ENCODE measurements around the gene XNDC1N. TPM values are rescaled to one million over a fixed set of nuclear protein-coding genes. Genes with fewer than 3 reads are reported as not detected.
A peak's percentile ranks its signal among the peaks of the same experiment; 100 is the strongest.

The XNDC1N gene
- total and polyA plus RNA-seq, 2 of the 13 experiments (the other 11 are each of a cell fraction or from before 2014, with no cell fraction given), result 3.4 to 7.5 TPM

- no peak; the same call in 1 of the 2 replicates for TF ChIP-seq ZNF609 (CRISPR knock-in tag; IDR thresholded peaks at IDR 0.05; ENCODE audit: borderline replicate concordance)
- no peak for TF ChIP-seq ZFP1 (CRISPR knock-in tag; IDR thresholded peaks at IDR 0.05)
- TF ChIP-seq ZNF644 (CRISPR knock-in tag; IDR thresholded peaks at IDR 0.05; ENCODE audit: low read depth), result peak; percentile 68; the same call in 1 of the 2 replicates
- TF ChIP-seq ELF4 (CRISPR knock-in tag; IDR thresholded peaks at IDR 0.05; ENCODE audit: borderline replicate concordance), result no peak; the same call in 1 of the 2 replicates
- no peak for TF ChIP-seq ZBTB39 (CRISPR knock-in tag; IDR thresholded peaks at IDR 0.05)
- TF ChIP-seq HMG20B (CRISPR knock-in tag; conservative IDR thresholded peaks at IDR 0.05), result no peak
- no peak for TF ChIP-seq ZSCAN29 (CRISPR knock-in tag; conservative IDR thresholded peaks at IDR 0.05)
- TF ChIP-seq MYC (CRISPR knock-in tag; IDR thresholded peaks at IDR 0.05; ENCODE audit: borderline replicate concordance), result peak; percentile 64; the same call in 1 of the 2 replicates
- TF ChIP-seq ATF2 (CRISPR knock-in tag; IDR thresholded peaks at IDR 0.05), result 0 out of 2 replicates have a peak, but pooled peaks have one; percentile 22
- no peak for TF ChIP-seq ZNF607 (CRISPR knock-in tag; IDR thresholded peaks at IDR 0.05; ENCODE audit: borderline replicate concordance)
- TF ChIP-seq RBM22 (optimal IDR thresholded peaks at IDR 0.05; ENCODE audit: low read length), result no peak
- no peak; the same call in 1 of the 2 replicates for TF ChIP-seq MEF2D (CRISPR knock-in tag; IDR thresholded peaks at IDR 0.05)
- 0 out of 2 replicates have a peak, but pooled peaks have one; percentile 13 for TF ChIP-seq KDM5B (CRISPR knock-in tag; IDR thresholded peaks at IDR 0.05; ENCODE audit: borderline replicate concordance)
- TF ChIP-seq USF2 (IDR thresholded peaks at IDR 0.05; ENCODE audit: low read depth, low read length), result no peak
- no peak for TF ChIP-seq USF2 (CRISPR knock-in tag; IDR thresholded peaks at IDR 0.05; ENCODE audit: borderline replicate concordance)
- no peak for TF ChIP-seq TARDBP (CRISPR knock-in tag; IDR thresholded peaks at IDR 0.05)
- no peak for TF ChIP-seq ZNF317 (CRISPR knock-in tag; IDR thresholded peaks at IDR 0.05)
- TF ChIP-seq ZNF468 (CRISPR knock-in tag; IDR thresholded peaks at IDR 0.05), result no peak
- peak; percentile 55; the same call in 1 of the 2 replicates for TF ChIP-seq KAT8 (CRISPR knock-in tag; IDR thresholded peaks at IDR 0.05)
Observed at GRCh38 chr11:71928737-71929443, 496 bp upstream of the XNDC1N start, which contains the start of gene RNF121 (continued).
